Esophagus mucosa (tissue), 1 donor: ENCODE results near the gene LRRC17. TPM values are rescaled to one million over a fixed set of nuclear protein-coding genes. Genes with fewer than 3 reads are reported as not detected.

ENCODE experiments used
- ATAC-seq: fragments of 200-7000 bp; cut with Tn5 transposase; one replicate; pipeline ENCODE4 v1.9.1; 2020
- total RNA-seq: library from RNA; stranded (reverse); gene quantifications from one replicate; pipeline ENCODE4 v1.2.4, GENCODE V29; 2023
- donor health status: DM: yes; HTN: yes; CAD: no.

Gene LRRC17
- total RNA-seq, 1 donor from 2014 or later, result 0.32 TPM

DNA sequence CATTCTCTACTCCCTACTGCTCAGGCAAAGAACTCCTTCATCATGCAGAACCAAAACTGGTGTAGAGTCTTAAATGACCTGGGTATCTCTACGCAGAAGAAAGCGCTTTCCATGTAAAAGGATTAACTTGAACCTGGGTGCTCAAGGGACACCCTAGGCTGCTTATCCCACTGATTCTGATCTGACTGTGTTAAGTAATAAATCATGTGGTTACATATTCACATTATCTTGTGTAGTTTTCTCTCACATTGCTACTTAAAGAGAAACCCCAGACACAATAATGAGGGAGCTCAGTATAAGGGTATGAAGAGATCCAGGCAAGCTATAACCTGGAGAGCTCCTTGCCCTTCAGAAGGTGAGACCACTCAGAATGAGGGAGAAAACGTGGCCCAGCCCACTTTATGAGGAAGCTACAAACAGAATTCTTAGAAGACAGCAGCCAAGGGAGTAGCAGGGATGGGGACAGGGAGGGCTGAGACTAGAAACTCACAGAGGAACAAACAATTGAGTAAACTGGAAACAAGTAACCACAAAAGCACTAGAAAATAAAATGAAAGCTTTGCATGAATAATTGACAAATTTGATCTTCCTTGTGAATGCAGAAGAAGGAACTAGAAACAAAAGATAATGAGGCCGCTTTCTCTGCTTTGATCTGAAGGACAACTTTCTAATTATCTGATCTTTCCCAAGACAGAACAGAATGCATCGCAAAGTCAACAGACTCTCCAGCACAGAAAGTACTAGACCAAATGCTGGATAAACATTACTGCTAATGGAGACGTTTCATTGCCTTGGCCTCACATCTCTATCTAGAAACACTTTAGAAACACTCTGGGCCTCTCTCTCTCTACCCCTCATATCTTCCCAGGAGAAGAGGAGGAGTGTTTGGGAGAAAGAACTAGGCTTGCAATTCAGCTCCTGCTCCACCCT, 76.1 kb downstream of the LRRC17 start:
- ATAC-seq, result no peak

DNA sequence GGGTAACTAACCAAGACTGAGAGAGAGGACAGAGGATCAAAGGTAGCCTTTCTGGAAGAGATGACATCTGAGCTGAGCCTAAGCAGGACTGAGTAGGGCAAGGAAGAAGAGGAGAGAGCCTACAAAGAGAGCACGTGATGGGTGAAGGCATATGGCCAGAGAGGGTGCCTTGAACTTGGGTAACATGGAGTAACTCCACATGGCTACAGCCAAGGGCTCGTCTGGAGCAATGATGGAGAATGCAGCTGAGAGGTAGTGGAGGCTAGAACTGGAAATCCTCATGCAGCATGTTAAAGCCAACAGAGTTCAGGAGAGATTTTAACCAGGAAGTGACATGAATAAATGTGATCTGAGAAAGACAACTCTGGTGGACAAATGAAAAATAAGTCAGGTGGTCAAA, 77.8 kb downstream of the LRRC17 start:
- ATAC-seq, result no peak

DNA sequence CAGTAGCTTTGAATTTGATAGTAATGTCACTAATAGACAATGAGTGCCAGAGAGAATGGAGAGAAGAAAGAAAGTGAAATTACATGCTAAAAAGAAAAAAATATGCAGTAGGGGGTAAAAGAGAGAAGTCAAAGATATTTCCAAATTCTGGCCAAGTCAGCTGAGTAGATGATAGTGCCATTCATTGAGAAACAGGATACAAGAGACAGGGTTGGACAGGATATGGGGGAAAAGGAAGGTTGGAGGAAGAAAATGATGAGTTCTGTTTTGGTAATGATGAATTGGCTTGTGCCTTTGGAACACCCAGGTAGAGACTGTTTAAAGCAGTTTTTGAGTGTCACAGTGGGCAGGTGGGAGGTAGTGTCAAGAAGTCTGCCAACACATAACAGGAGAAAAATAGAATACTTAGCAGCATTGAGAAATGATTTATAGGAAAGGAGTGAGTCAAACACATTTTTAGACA, 78.3 kb downstream of the LRRC17 start:
- no peak for ATAC-seq

DNA sequence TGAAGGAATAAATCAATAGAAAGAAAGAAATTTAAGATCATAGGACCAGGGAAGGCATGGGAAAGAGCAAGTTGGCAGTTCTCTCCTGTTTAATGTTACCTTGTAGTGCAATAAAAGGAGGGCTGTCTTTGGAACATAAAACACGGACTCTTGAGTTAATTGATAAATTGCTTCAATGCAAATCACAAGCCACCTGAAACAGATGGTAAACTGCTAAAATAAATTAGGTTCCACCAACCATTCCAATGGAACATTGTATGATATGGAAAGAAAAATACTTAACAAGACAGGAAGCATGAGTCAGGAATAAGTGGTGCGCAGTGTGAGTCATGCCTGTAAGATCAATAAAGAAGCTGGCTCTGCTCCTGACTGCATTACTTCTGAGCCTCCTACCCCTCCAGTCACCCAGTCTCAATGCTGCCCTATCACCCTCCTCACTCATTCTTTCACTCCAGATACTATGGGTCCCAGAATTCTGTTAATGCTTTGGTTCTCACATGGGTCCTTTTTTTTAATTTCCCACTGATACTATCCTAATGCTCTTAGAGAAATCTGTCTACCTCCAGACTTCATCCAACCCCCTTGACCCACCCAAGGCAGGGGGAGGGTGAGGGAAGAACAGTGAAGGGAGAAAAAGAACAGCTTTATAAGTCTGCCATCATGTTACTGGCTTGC, 78.9 kb downstream of the LRRC17 start:
- ATAC-seq, result peak; percentile 95

DNA sequence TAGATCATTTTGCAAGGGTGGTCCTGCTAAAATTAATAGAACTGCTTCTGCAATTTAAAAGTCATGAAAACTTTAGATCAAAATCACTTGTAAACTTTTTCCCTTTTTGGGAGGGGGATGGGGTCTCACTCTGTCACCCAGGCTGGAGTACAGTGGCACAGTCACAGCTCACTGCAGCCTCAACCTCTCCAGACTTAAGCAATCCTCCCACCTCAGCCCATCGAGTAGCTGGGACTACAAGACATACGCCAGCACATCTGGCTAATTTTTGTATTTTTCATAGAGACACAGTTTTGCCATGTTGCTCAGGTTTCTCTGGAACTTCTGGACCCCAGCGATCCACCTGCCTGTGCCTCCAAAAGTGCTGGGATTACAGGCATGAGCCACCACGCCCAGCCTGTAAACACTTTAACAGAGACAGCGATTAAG, 79.7 kb downstream of the LRRC17 start:
- ATAC-seq, result no peak

DNA sequence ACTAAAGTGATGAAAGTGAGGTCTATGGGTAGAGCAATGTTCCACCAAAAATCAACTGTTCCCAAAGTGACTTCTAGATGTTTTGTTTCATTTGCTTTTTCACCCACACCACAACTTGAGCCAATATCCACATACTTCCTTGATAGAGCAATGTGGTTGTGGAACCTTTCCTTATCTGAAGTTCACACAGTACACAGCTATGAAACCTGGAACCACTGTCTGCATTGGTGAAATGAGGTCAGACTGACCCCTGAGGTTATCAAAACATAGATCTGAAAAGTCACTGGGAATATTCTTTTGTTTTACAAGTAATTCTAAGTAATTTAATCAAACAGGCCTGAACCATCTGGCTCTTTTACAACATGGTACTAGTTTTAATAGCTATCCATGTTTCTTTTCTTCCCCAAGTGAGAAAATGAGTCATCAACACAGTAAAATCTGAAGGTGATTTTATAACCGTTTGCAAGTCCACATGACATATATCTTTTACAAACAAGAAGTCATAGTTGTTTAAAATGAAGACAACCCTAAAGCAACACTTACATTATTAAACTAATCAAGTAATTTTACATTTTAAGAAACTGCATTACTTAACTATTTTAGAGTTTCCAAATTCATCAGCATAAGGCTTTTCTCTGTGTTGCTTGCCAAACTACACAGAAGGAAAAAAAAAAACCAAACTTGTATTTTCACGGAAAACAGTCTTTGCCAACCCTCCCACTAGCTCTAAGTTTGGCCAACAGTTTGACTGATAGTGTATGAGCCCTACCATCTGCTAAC, 80.3 kb downstream of the LRRC17 start:
- ATAC-seq, result no peak

DNA sequence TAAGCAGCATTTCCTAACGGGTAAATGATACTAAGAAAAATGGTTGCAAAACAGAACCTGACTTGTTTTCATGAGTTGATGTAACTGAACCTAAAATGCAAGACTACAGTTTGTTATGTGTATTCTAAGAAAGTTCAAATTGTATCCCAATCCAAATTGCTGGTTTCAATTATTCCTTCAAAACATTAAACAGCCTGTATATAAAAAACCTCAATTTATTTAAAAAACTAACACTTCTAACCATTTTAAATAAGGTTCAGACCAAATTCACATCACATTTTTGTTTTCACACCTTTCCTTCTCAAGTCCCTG, 80.9 kb downstream of the LRRC17 start:
- ATAC-seq, result no peak

DNA sequence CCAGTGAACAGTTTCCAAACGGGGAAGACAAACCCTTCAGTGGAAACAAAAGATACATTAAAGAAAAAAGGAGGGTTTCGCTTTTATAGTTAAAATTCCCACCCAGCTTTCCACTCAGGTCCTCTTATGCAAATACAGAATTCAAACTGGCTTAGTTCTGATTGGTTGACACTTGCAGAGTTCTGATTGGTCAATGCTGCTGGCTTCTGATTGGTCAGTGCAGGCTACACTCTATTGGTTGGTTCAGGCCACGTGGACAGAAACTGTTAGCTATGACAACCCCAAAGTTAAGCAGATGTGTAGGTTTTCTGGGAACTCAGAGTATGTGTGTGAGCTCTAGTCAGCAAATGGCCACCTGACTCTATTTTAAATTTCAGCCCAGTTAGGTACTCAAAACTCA, 81.8 kb downstream of the LRRC17 start:
- ATAC-seq, result no peak

Other genes with a start within 250 kb of the LRRC17 start
- 3.3 TPM for gene POLR2J2, start 241.3 kb upstream of the LRRC17 start, total RNA-seq
- 7.5 TPM for gene FAM185A, start 164.0 kb upstream of the LRRC17 start, total RNA-seq
- 0.36 TPM for gene FBXL13, start 161.8 kb downstream of the LRRC17 start, total RNA-seq
- 32.4 TPM for gene ARMC10, start 162.1 kb downstream of the LRRC17 start, total RNA-seq
- gene NAPEPLD, start 236.1 kb downstream of the LRRC17 start, total RNA-seq, result 3.3 TPM